ENCODE results near the gene MRPL4.
"Not testable (repeated sequence)": the region's sequence is repeated elsewhere in the genome, so short reads cannot be mapped to it uniquely, and the experiment has no call there.

GRCh38 chr19:10241826-10242449 is 10.1 kb upstream of the MRPL4 start:
- not testable (repeated sequence) for TF ChIP-seq POLR2A (IDR thresholded peaks at IDR 0.05; ENCODE audit: low read length); GATA1 (IDR thresholded peaks at IDR 0.05; ENCODE audit: low read depth, low read length)
